ENCODE data around the gene HYDIN.

HYDIN gene

GRCh38 chr16:71185347-71185746 lies 45.2 kb downstream of the HYDIN start:
- no peak for ATAC-seq
- no peak for TF ChIP-seq ZC3H10 (CRISPR knock-in tag; IDR thresholded peaks at IDR 0.05)
- no peak for TF ChIP-seq PATZ1 (CRISPR knock-in tag; IDR thresholded peaks at IDR 0.05; ENCODE audit: borderline replicate concordance)
- TF ChIP-seq ZNF8 (CRISPR knock-in tag; IDR thresholded peaks at IDR 0.05): no peak
- no peak for TF ChIP-seq RARB (CRISPR knock-in tag; IDR thresholded peaks at IDR 0.05)
- TF ChIP-seq TCF4 (CRISPR knock-in tag; IDR thresholded peaks at IDR 0.05; ENCODE audit: borderline replicate concordance): no peak
- TF ChIP-seq OSR1 (CRISPR knock-in tag; IDR thresholded peaks at IDR 0.05): no peak
- no peak for TF ChIP-seq ZNF70 (CRISPR knock-in tag; IDR thresholded peaks at IDR 0.05)
- TF ChIP-seq CSDC2 (CRISPR knock-in tag; IDR thresholded peaks at IDR 0.05): no peak
- TF ChIP-seq PPARA (CRISPR knock-in tag; IDR thresholded peaks at IDR 0.05; ENCODE audit: borderline replicate concordance): no peak
- TF ChIP-seq SNAI2 (CRISPR knock-in tag; IDR thresholded peaks at IDR 0.05): no peak
- no peak for TF ChIP-seq TSHZ2 (CRISPR knock-in tag; IDR thresholded peaks at IDR 0.05)
- TF ChIP-seq TOX (CRISPR knock-in tag; IDR thresholded peaks at IDR 0.05; ENCODE audit: borderline replicate concordance): no peak
- no peak for TF ChIP-seq POU6F1 (CRISPR knock-in tag; IDR thresholded peaks at IDR 0.05; ENCODE audit: borderline replicate concordance, low read depth)
- no peak for TF ChIP-seq GLIS3 (CRISPR knock-in tag; IDR thresholded peaks at IDR 0.05)
- TF ChIP-seq BACH2 (CRISPR knock-in tag; IDR thresholded peaks at IDR 0.05; ENCODE audit: borderline replicate concordance): no peak
- TF ChIP-seq CREB5 (CRISPR knock-in tag; IDR thresholded peaks at IDR 0.05; ENCODE audit: low read depth): no peak

- ATAC-seq: no peak
- TF ChIP-seq ZFP30 (CRISPR knock-in tag; IDR thresholded peaks at IDR 0.05) (no peak), GLIS3 (CRISPR knock-in tag; IDR thresholded peaks at IDR 0.05) (no peak), ZNF565 (CRISPR knock-in tag; conservative IDR thresholded peaks at IDR 0.05; ENCODE audit: low read depth) (no peak), CSRNP3 (CRISPR knock-in tag; IDR thresholded peaks at IDR 0.05) (no peak), PPARA (CRISPR knock-in tag; IDR thresholded peaks at IDR 0.05; ENCODE audit: borderline replicate concordance) (no peak), TSHZ2 (CRISPR knock-in tag; IDR thresholded peaks at IDR 0.05) (no peak), OSR1 (CRISPR knock-in tag; IDR thresholded peaks at IDR 0.05) (no peak), ZNF8 (CRISPR knock-in tag; IDR thresholded peaks at IDR 0.05) (no peak), SNAI2 (CRISPR knock-in tag; IDR thresholded peaks at IDR 0.05) (no peak), ZNF70 (CRISPR knock-in tag; IDR thresholded peaks at IDR 0.05) (no peak), TCF4 (CRISPR knock-in tag; IDR thresholded peaks at IDR 0.05; ENCODE audit: borderline replicate concordance) (no peak), ARNTL (CRISPR knock-in tag; IDR thresholded peaks at IDR 0.05; ENCODE audit: borderline replicate concordance, low read depth) (no peak), PATZ1 (CRISPR knock-in tag; IDR thresholded peaks at IDR 0.05; ENCODE audit: borderline replicate concordance) (no peak)
These were observed 51.0 kb downstream of the HYDIN start for GRCh38 chr16:71179569-71179968.

All from SK-N-SH treated with all-trans-retinoic acid at 6 μM for 48 hours (cell line).